Peyer's patch (tissue), 4 donors: ENCODE results near the gene MPDZ.

Source experiments
- CTCF ChIP-seq, 6 experiments: fragments of 450-650 bp in 4 of 6; fragments of 200-600 bp in 2 of 6; sonication (generic) in 1 of 6; IDR thresholded peaks; one replicate each; pipeline ENCODE4 v1.5.1; 2017 to 2019; ENCODE audit warnings: antibody characterized with exemption in 6 of 6, mild to moderate bottlenecking in 3 of 6, moderate library complexity in 1 of 6
- POLR2A ChIP-seq, 2 donors: fragments of 450-650 bp; IDR thresholded peaks; one replicate each; pipeline ENCODE4 v1.5.1; 2017; ENCODE audit warnings: antibody characterized with exemption in 2 of 2, mild to moderate bottlenecking in 2 of 2, moderate library complexity in 2 of 2

GRCh38 chr9:13166996-13167395 lies 112.5 kb downstream of the MPDZ start:
- TF ChIP-seq CTCF (IDR thresholded peaks at IDR 0.05) (no peak), POLR2A (IDR thresholded peaks at IDR 0.05) (no peak)
